Tibial nerve (tissue), 4 donors: ENCODE measurements around the gene BRINP3. TPM values are rescaled to one million over a fixed set of nuclear protein-coding genes. Genes with fewer than 3 reads are reported as not detected.

Source experiments
- DNase-seq, 2 donors: peaks; one replicate each; pipeline ENCODE4 v3.0.0-alpha.2; 2019; ENCODE audit warnings: low spot score in 2 of 2
- H3K27ac ChIP-seq, 4 donors: fragments of 200-600 bp; sonication (generic) in 3 of 4; one replicate each; pipeline ENCODE4 v1.5.1; 2017 to 2019; ENCODE audit warnings: mild to moderate bottlenecking in 1 of 4
- H3K27me3 ChIP-seq, 2 donors: fragments of 200-600 bp; sonication (generic) in 1 of 2; one replicate each; pipeline versions ENCODE4 v1.5.1 to v1.6.0; 2017 to 2019
- H3K36me3 ChIP-seq, 3 donors: fragments of 200-600 bp; sonication (generic); one replicate each; pipeline ENCODE4 v1.5.1; 2018 to 2019
- H3K4me1 ChIP-seq, 4 donors: fragments of 200-600 bp; sonication (generic) in 3 of 4; one replicate each; pipeline ENCODE4 v1.5.1; 2017 to 2019
- H3K4me3 ChIP-seq, 4 donors: fragments of 200-600 bp; sonication (generic) in 3 of 4; one replicate each; pipeline ENCODE4 v1.5.1; 2017 to 2019; ENCODE audit warnings: mild to moderate bottlenecking in 1 of 4, moderate library complexity in 1 of 4
- H3K9me3 ChIP-seq, 4 donors: fragments of 200-600 bp; sonication (generic) in 3 of 4; one replicate each; pipeline ENCODE4 v1.5.1; 2017 to 2019
- EP300 ChIP-seq, 2 donors: sonication (generic); formaldehyde crosslinking; IDR thresholded peaks; one replicate each; pipeline ENCODE4 v1.6.1; 2017; ENCODE audit warnings: antibody characterized with exemption in 2 of 2, mild to moderate bottlenecking in 1 of 2
- POLR2A ChIP-seq, 2 donors: fragments of 450-650 bp; IDR thresholded peaks; one replicate each; pipeline ENCODE4 v1.6.1; 2017; ENCODE audit warnings: antibody characterized with exemption in 2 of 2, mild to moderate bottlenecking in 2 of 2, moderate library complexity in 2 of 2
- WGBS, 2 donors: methylation state at CpG; one replicate each; pipeline ENCODE4 v1.1.5; 2018; 5-methylcytosine and 5-hydroxymethylcytosine counted together
- total RNA-seq, 4 donors: library from RNA; depleted of rRNA; stranded (reverse); fragments of >200 nt; gene quantifications; one replicate each; pipeline ENCODE4 v1.1.0, GENCODE V29; 2016
- TF ChIP-seq, protein P1 (sequence below), 5 experiments: fragments of 200-600 bp in 3 of 5; fragments of 450-650 bp in 2 of 5; sonication (generic) in 3 of 5; IDR thresholded peaks; one replicate each; pipeline ENCODE4 v1.5.1; 2016 to 2019; ENCODE audit warnings: antibody characterized with exemption in 5 of 5, mild to moderate bottlenecking in 3 of 5, moderate library complexity in 2 of 5

BRINP3 gene
- total RNA-seq, 4 donors from 2014 or later = 0.20 to 0.21 TPM; not detected in 2

DNA sequence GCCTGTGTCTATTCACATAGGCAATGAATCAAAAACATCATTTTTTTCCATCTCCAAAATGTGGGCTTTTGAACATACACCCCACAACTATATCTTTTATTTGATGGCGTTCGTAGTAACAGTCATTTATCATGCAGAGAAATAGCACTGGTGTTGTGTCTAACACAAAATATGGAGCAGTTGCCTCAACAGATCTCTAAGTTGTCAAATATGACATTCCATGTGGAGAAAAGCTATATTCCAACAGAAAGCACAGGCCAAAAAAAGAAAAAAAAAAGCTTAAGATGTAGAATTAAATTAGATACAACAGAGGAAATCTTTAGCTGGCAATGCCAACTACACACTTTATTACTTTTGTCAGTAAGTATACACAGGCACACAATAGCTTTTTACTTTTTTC, 411.7 kb downstream of the BRINP3 start:
- no peak for DNase-seq
- Histone ChIP-seq H3K36me3 (no peaks in the 10 kb centered on the region), H3K27me3 (no peaks in the 10 kb centered on the region), H3K4me1 (no peaks in the 10 kb centered on the region), H3K4me3 (no peak overlapping the region), H3K9me3 (no peaks in the 10 kb centered on the region), H3K27ac (no peak overlapping the region)
- WGBS, 2 donors = 85 to 91% methylated on average over 2 of the region's 2 CpGs
- TF ChIP-seq, protein P1, sequence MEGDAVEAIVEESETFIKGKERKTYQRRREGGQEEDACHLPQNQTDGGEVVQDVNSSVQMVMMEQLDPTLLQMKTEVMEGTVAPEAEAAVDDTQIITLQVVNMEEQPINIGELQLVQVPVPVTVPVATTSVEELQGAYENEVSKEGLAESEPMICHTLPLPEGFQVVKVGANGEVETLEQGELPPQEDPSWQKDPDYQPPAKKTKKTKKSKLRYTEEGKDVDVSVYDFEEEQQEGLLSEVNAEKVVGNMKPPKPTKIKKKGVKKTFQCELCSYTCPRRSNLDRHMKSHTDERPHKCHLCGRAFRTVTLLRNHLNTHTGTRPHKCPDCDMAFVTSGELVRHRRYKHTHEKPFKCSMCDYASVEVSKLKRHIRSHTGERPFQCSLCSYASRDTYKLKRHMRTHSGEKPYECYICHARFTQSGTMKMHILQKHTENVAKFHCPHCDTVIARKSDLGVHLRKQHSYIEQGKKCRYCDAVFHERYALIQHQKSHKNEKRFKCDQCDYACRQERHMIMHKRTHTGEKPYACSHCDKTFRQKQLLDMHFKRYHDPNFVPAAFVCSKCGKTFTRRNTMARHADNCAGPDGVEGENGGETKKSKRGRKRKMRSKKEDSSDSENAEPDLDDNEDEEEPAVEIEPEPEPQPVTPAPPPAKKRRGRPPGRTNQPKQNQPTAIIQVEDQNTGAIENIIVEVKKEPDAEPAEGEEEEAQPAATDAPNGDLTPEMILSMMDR (IDR thresholded peaks at IDR 0.05) = no peak
- TF ChIP-seq POLR2A (IDR thresholded peaks at IDR 0.05) = no peak
- no peak for TF ChIP-seq EP300 (IDR thresholded peaks at IDR 0.05)

DNA sequence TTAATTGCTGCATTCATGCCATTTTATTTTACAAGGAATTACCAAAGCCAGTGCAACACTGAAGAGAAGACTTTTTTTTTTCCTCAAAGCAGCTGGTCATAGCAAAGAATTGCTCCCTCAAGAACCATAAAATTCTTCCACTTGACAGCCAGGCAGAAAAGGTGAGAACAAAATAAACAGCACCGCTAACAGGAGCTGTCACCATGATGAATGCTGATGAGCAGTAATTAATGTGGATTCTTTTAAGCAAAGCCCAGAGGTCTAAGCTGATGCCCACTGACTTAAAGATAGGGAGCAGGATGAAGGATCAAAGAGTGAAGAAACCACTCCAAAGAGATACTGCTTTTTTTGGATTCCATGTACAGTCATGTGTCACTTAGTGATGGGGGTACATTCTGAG, 428.4 kb downstream of the BRINP3 start:
- H3K4me1 ChIP-seq = no peaks in the 10 kb centered on the region
- no peak for DNase-seq
- H3K4me3 ChIP-seq = no peak overlapping the region
- no peak overlapping the region for H3K27ac ChIP-seq
- no peaks in the 10 kb centered on the region for H3K9me3 ChIP-seq
- 38 to 42% methylated on average over 1 of the region's 1 CpG for WGBS, 2 donors
- H3K27me3 ChIP-seq = no peaks in the 10 kb centered on the region
- TF ChIP-seq EP300 (IDR thresholded peaks at IDR 0.05) = no peak
- TF ChIP-seq, protein P1 (IDR thresholded peaks at IDR 0.05) = no peak
- TF ChIP-seq POLR2A (IDR thresholded peaks at IDR 0.05) = no peak
- H3K36me3 ChIP-seq = no peaks in the 10 kb centered on the region
